GM12878 (cell line): ENCODE results near the gene WIPF1. TPM values are rescaled to one million over a fixed set of nuclear protein-coding genes. Genes with fewer than 3 reads are reported as not detected.

Experiments used
- ATAC-seq: fragments of 200-7000 bp; cut with Tn5 transposase; 3 replicates; pipeline ENCODE4 v1.9.1; 2020; ENCODE audit warnings: mild to moderate bottlenecking, moderate library complexity
- BruUV-seq: library from RNA; stranded (reverse); fragments of 400-500 nt; replicated peaks from 2 replicates; lab custom pipeline; 2021; lab: Mats Ljungman, UMichigan
- CTCF ChIA-PET: fragments of 300-600 bp; sonication (Branson Sonifier 250); formaldehyde crosslinking; extraction: SDS; loops from one replicate; lab custom pipeline; 2021; ENCODE audit warnings: inconsistent platforms; lab: Yijun Ruan, JAX
- POLR2A ChIA-PET: fragments of 350-600 bp; formaldehyde crosslinking; extraction: SDS; loops from one replicate; lab custom pipeline; 2021; ENCODE audit warnings: inconsistent platforms; lab: Charles Lee
- RAD21 ChIA-PET: fragments of 300-600 bp; sonication (Branson Sonifier 250); formaldehyde crosslinking; loops from one replicate; lab custom pipeline; 2023; ENCODE audit warnings: antibody characterized with exemption; ENCODE audit not compliant: unreplicated experiment; lab: Charles Lee
- SMC1A ChIA-PET: fragments of 300-600 bp; sonication (Branson Sonifier 250); formaldehyde crosslinking; loops from one replicate; lab custom pipeline; 2023; ENCODE audit not compliant: unreplicated experiment, uncharacterized antibody; lab: Charles Lee
- DNase-seq: peaks from one replicate; pipeline ENCODE4 v3.0.0-alpha.2; 2011; ENCODE audit warnings: low read depth, low spot score
- FAIRE-seq: peaks from 3 replicates; lab custom pipeline; 2011; peaks lifted over from hg19 to GRCh38; lab: Jason Lieb, UNC
- H2AFZ ChIP-seq: 2 replicates; pipeline ENCODE4 v1.6.0; 2011; ENCODE audit warnings: low read depth, low read length, control low read depth; ENCODE audit not compliant: control insufficient read depth
- H3K27ac ChIP-seq: 2 replicates; pipeline ENCODE4 v1.5.1; 2011; ENCODE audit warnings: control low read depth; ENCODE audit not compliant: control insufficient read depth, insufficient read depth
- H3K27me3 ChIP-seq, 2 experiments: replicated peaks in 1 of 2; 2 replicates each; pipeline versions ENCODE4 v1.6.0 to v1.6.1; 2011; ENCODE audit warnings: low read length in 1 of 2; ENCODE audit not compliant: control insufficient read depth in 2 of 2, insufficient read depth in 2 of 2
- H3K36me3 ChIP-seq, 2 experiments: 2 replicates each; pipeline ENCODE4 v1.5.1; 2011; ENCODE audit warnings: low read length in 1 of 2; ENCODE audit not compliant: control insufficient read depth in 2 of 2, insufficient read depth in 2 of 2
- H3K4me1 ChIP-seq: 2 replicates; pipeline ENCODE4 v1.6.1; 2011; ENCODE audit warnings: mild to moderate bottlenecking, low read length, moderate library complexity, mixed read lengths; ENCODE audit not compliant: control insufficient read depth, insufficient read depth
- H3K4me2 ChIP-seq: 2 replicates; pipeline ENCODE4 v1.6.0; 2011; ENCODE audit warnings: control low read depth; ENCODE audit not compliant: control insufficient read depth, insufficient read depth
- H3K4me3 ChIP-seq: fragments of 200-600 bp; sonication (generic); 2 replicates; pipeline ENCODE4 v1.5.1; 2016
- H3K79me2 ChIP-seq: 2 replicates; pipeline ENCODE4 v1.6.0; 2011; ENCODE audit warnings: low read length; ENCODE audit not compliant: control insufficient read depth, insufficient read depth
- H3K9ac ChIP-seq: 2 replicates; pipeline ENCODE4 v1.8.0; 2011; ENCODE audit warnings: low read length, control low read depth, mixed read lengths; ENCODE audit not compliant: control insufficient read depth, insufficient read depth
- H3K9me3 ChIP-seq: replicated peaks from 3 replicates; pipeline ENCODE4 v1.5.1; 2011; ENCODE audit warnings: mild to moderate bottlenecking, low read length; ENCODE audit not compliant: control insufficient read depth, insufficient read depth
- H4K20me1 ChIP-seq: 2 replicates; pipeline ENCODE4 v1.6.0; 2011; ENCODE audit not compliant: control insufficient read depth, insufficient read depth
- ATF2 ChIP-seq: IDR thresholded peaks from 2 replicates; pipeline ENCODE4 v1.6.1; 2012; ENCODE audit warnings: low read length, inconsistent platforms
- BCL11A ChIP-seq: IDR thresholded peaks from 2 replicates; pipeline ENCODE4 v1.6.1; 2011; ENCODE audit warnings: low read depth, low read length
- CHD1 ChIP-seq: IDR thresholded peaks from 2 replicates; pipeline ENCODE4 v1.6.1; 2012; ENCODE audit warnings: low read depth, low read length, improper control_type of control experiment
- CHD4 ChIP-seq: fragments of 200-600 bp; sonication (generic); IDR thresholded peaks from 2 replicates; pipeline ENCODE4 v1.6.1; 2016; ENCODE audit warnings: mild to moderate bottlenecking
- EGR1 ChIP-seq, 2 experiments: IDR thresholded peaks; 1 replicate in 1 of 2; 2 replicates in 1 of 2; pipeline ENCODE4 v1.6.1; 2011 to 2012; ENCODE audit warnings: low read depth in 2 of 2, low read length in 2 of 2, borderline replicate concordance in 1 of 2, mild to moderate bottlenecking in 1 of 2, moderate library complexity in 1 of 2
- IRF4 ChIP-seq: IDR thresholded peaks from 2 replicates; pipeline ENCODE4 v1.6.1; 2011; ENCODE audit warnings: low read depth, low read length
- NBN ChIP-seq: fragments of 450-650 bp; IDR thresholded peaks from 2 replicates; pipeline ENCODE4 v1.6.1; 2016
- PKNOX1 ChIP-seq: fragments of 450-650 bp; IDR thresholded peaks from 2 replicates; pipeline ENCODE4 v1.6.1; 2016; ENCODE audit warnings: mild to moderate bottlenecking
- PML ChIP-seq: IDR thresholded peaks from 2 replicates; pipeline ENCODE4 v1.6.1; 2012; ENCODE audit warnings: low read length, inconsistent platforms
- TAF1 ChIP-seq: IDR thresholded peaks from 2 replicates; pipeline ENCODE4 v1.6.1; 2011; ENCODE audit warnings: mild to moderate bottlenecking, low read depth, low read length, borderline replicate concordance
- YBX1 ChIP-seq: fragments of 450-650 bp; IDR thresholded peaks from 2 replicates; pipeline ENCODE4 v1.6.1; 2016; ENCODE audit warnings: antibody characterized with exemption
- ZBTB40 ChIP-seq: fragments of 450-650 bp; IDR thresholded peaks from 2 replicates; pipeline ENCODE4 v1.6.1; 2016; ENCODE audit warnings: mild to moderate bottlenecking, moderate library complexity, borderline replicate concordance
- ZNF24 ChIP-seq: fragments of 450-650 bp; IDR thresholded peaks from 2 replicates; pipeline ENCODE4 v1.6.1; 2017; ENCODE audit warnings: antibody characterized with exemption, mild to moderate bottlenecking
- ZZZ3 ChIP-seq: IDR thresholded peaks from 2 replicates; pipeline ENCODE4 v1.6.1; 2011; ENCODE audit warnings: low read depth; ENCODE audit not compliant: control insufficient read depth, insufficient read length
- in situ Hi-C: fragments of 300-500 bp; cut with MboI; formaldehyde crosslinking; loops from 9 replicates; pipeline ENCODE4 v1.14.3; 2018; ENCODE audit warnings: mixed read lengths
- intact Hi-C: fragments of 100-400 bp; cut with micrococcal nuclease; formaldehyde crosslinking; loops from one replicate; pipeline ENCODE4 v1.14.2; 2022; ENCODE audit not compliant: unreplicated experiment
- polyA plus RNA-seq, 11 experiments: library from polyadenylated mRNA; depleted of rRNA in 4 of 11; unstranded in 6 of 11; stranded (reverse) in 5 of 11; fragments of >200 nt; fragmentation: Nextera tagmentation in 4 of 11; fragmentation: Illumina TruSeq in 1 of 11; extraction: Ambion mirVana in 4 of 11; extraction: Trizol in 1 of 11; gene quantifications; 1 replicate in 1 of 11; 2 replicates in 10 of 11; pipeline versions ENCODE4 v1.2.1 to v1.2.3, GENCODE V29; 2011 to 2016; ENCODE audit warnings: inconsistent platforms in 2 of 11, missing spikeins in 2 of 11, low read depth in 1 of 11
- total RNA-seq, 4 experiments: library from RNA; depleted of rRNA in 3 of 4; stranded (reverse); fragments of >200 nt in 3 of 4; fragmentation: Illumina TruSeq in 1 of 4; extraction: Trizol in 1 of 4; gene quantifications; 2 replicates each; pipeline versions ENCODE4 v1.2.1 to v1.2.3, GENCODE V29; 2013 to 2021
- TF ChIP-seq, protein P1 (sequence below): fragments of 450-650 bp; IDR thresholded peaks from 2 replicates; pipeline ENCODE4 v1.6.1; 2017; ENCODE audit warnings: mild to moderate bottlenecking, moderate library complexity

WIPF1 gene
- total and polyA plus RNA-seq, 10 of the 15 experiments (the other 5 are each of a cell fraction or from before 2014, with no cell fraction given): 23.1 to 188 (median 68.9) TPM

GRCh38 chr2:174608866-174609214, 11.2 kb upstream of the WIPF1 start:
- FAIRE-seq: no peak
- in situ Hi-C loops: no loop called here
- DNase-seq: no peak
- Histone ChIP-seq H3K27me3 (no peaks in the 10 kb centered on the region), H3K27ac (peak overlapping the region; percentile 89), H3K79me2 (peaks cover 23% of the 10 kb centered on the region), H3K9me3 (no peaks in the 10 kb centered on the region), H3K9ac (peak overlapping the region; percentile 70), H3K4me2 (peak overlapping the region; percentile 68), H2AFZ (no peak overlapping the region), H3K4me3 (no peak overlapping the region), H3K4me1 (peaks cover 71% of the 10 kb centered on the region), H3K36me3 (0 out of 4 replicates have a peak, but pooled peaks cover 0 to 5% of the 10 kb centered on the region in 2 experiments), H4K20me1 (no peaks in the 10 kb centered on the region)
- peak; percentile 76 for ATAC-seq
- ChIA-PET CTCF (interaction anchor here (0.6 to 31.2 kb wide), 6 partner anchors 11 to 89 kb away, joined by 3 to 534 read pairs (median 28); partner anchors contain the start of gene WIPF1), SMC1A (interaction anchor here (0.6 to 31.8 kb wide), 12 partner anchors 1 to 73 kb away, joined by 3 to 537 read pairs (median 4); partner anchors contain the start of gene WIPF1), POLR2A (interaction anchor here (0.7 to 10.9 kb wide), 8 partner anchors 8 to 124 kb away, joined by 3 to 246 read pairs (median 7); partner anchors contain the start of gene WIPF1), RAD21 (interaction anchor here (0.9 to 19.4 kb wide), 9 partner anchors 8 to 116 kb away, joined by 3 to 294 read pairs (median 4); partner anchors contain the start of gene WIPF1)
- intact Hi-C loops: loop anchor here (1.0 to 2.0 kb wide), 3 partner anchors 12 to 74 kb away; partner anchors contain the start of gene WIPF1
- BruUV-seq: no TSS peak
- TF ChIP-seq NBN (peak; percentile 11; the same call in 1 of the 2 replicates), PKNOX1 (no peak), EGR1 (IDR thresholded peaks at IDR 0.05; ENCODE audit: borderline replicate concordance in 1 of 2, low read depth in 2 of 2, low read length in 2 of 2) (no peak), CHD1 (no peak), TAF1 (0 out of 2 replicates have a peak, but pooled peaks have one; percentile 4), CHD4 (no peak), BCL11A (no peak), YBX1 (no peak), IRF4 (no peak), ZBTB40 (no peak), ATF2 (peak; percentile 15), ZNF24 (no peak), ZZZ3 (no peak), PML (peak; percentile 75; the same call in 1 of the 2 replicates)
- TF ChIP-seq, protein P1, sequence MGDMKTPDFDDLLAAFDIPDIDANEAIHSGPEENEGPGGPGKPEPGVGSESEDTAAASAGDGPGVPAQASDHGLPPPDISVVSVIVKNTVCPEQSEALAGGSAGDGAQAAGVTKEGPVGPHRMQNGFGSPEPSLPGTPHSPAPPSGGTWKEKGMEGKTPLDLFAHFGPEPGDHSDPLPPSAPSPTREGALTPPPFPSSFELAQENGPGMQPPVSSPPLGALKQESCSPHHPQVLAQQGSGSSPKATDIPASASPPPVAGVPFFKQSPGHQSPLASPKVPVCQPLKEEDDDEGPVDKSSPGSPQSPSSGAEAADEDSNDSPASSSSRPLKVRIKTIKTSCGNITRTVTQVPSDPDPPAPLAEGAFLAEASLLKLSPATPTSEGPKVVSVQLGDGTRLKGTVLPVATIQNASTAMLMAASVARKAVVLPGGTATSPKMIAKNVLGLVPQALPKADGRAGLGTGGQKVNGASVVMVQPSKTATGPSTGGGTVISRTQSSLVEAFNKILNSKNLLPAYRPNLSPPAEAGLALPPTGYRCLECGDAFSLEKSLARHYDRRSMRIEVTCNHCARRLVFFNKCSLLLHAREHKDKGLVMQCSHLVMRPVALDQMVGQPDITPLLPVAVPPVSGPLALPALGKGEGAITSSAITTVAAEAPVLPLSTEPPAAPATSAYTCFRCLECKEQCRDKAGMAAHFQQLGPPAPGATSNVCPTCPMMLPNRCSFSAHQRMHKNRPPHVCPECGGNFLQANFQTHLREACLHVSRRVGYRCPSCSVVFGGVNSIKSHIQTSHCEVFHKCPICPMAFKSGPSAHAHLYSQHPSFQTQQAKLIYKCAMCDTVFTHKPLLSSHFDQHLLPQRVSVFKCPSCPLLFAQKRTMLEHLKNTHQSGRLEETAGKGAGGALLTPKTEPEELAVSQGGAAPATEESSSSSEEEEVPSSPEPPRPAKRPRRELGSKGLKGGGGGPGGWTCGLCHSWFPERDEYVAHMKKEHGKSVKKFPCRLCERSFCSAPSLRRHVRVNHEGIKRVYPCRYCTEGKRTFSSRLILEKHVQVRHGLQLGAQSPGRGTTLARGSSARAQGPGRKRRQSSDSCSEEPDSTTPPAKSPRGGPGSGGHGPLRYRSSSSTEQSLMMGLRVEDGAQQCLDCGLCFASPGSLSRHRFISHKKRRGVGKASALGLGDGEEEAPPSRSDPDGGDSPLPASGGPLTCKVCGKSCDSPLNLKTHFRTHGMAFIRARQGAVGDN: peak; percentile 17; the same call in 1 of the 2 replicates
